HG03565 (cell line): Measurements from ENCODE around the gene LZTFL1.

ENCODE experiments used
- ATAC-seq: cut with Tn5 transposase; IDR thresholded peaks from one replicate; pipeline ENCODE4 v1.9.1; 2021; ENCODE audit warnings: mild to moderate bottlenecking, moderate library complexity; ENCODE audit not compliant: unreplicated experiment

Gene LZTFL1

DNA sequence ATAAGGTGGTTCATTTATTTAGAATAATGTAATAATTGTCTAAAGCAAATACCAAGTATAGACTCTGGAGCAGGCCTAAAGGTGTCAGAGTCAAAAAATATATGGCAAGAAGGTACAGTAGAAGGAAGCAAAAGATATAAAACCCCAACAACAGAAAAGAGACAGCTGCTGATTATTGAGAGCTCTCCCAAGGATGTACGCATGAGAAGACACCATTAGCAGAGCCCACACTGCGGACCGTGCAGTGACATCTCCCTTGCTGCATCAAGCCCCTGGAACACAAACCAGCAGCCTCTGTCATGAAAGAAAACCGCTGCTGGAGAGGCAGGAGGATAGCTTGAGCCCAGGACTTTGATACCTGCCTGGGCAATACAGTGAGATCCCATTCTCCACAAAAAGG lies 27.6 kb downstream of the LZTFL1 start:
- no peak for ATAC-seq

DNA sequence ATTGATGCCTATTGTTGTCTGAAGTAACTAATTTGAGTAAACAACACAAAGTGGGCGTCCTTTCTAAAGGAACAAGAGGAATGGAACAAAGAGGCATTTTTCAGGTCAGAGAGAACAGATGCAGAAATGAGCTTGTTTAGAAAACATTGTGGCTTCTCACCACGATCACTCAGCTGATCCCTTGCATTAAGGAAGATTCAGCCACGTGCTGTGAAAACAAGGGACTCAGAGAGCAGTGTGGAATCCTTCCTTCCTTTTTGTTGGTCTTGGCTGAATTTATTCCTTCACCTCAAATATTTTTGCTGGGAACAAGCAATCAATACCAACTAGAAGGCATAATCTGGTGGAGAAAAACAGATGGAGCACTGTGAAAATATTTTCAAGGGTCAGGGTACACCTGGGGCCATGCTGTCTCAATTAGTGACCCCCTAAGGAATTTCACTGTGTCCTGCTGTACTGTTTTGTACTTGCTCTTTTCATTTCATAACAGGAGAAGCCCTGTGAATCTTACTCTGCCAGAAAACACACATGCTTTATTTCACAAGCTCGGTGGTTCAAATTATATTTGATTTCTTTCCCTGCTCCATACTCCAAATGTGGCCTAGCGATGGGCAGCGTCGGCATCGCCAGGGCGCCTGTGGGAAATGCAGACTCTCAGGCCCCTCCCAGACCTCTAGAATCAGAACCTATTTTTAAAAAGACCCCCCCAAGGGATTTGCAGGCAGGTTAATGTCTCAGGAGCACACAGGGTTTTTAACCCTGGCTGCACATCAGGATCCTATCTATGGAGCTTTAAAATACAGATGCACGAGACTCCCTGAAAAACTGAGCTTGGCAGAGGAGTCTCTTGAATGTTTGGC lies 34.0 kb downstream of the LZTFL1 start:
- ATAC-seq = no peak

DNA sequence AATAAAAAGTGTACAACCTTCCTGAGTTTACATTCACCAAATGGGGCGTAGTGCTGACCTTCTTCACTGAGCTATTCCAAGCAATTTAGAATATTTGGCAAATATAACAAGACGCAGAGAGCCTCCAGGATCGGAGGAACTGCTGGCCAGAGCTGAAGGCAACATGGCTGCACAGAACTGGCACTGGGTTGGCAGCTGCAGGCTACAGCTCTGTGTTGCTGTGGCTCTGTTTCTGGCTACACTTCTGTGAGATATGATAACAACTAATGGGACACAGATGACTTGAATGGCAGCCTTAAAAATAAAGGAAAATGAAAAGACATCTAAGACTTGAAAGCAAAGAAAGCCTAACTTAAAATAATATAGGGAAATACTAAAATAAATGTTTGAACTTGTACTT lies 34.8 kb downstream of the LZTFL1 start:
- ATAC-seq = no peak

GRCh38 chr3:45806072-45806471 lies 35.8 kb downstream of the LZTFL1 start:
- no peak for ATAC-seq

GRCh38 chr3:45803252-45803935 lies 38.5 kb downstream of the LZTFL1 start:
- ATAC-seq = no peak

- ATAC-seq = no peak
Observed at GRCh38 chr3:45802146-45802545, 39.8 kb downstream of the LZTFL1 start.

- no peak for ATAC-seq
Observed at GRCh38 chr3:45800611-45801010, 41.3 kb downstream of the LZTFL1 start.

- ATAC-seq = no peak
Observed at GRCh38 chr3:45799586-45799985, 42.3 kb downstream of the LZTFL1 start.

- ATAC-seq = no peak
Observed at GRCh38 chr3:45798034-45798433, 43.9 kb downstream of the LZTFL1 start.

GRCh38 chr3:45796902-45797637 lies 44.8 kb downstream of the LZTFL1 start:
- ATAC-seq = no peak

- ATAC-seq = no peak
Observed at GRCh38 chr3:45795882-45796765, 45.8 kb downstream of the LZTFL1 start, which contains the start of gene SLC6A20. Gene SLC6A20 (minus strand): TSS chr3:45796536. CDS start chr3:45796419, 117 bp downstream.

GRCh38 chr3:45795509-45795881 lies 46.4 kb downstream of the LZTFL1 start:
- no peak for ATAC-seq

DNA sequence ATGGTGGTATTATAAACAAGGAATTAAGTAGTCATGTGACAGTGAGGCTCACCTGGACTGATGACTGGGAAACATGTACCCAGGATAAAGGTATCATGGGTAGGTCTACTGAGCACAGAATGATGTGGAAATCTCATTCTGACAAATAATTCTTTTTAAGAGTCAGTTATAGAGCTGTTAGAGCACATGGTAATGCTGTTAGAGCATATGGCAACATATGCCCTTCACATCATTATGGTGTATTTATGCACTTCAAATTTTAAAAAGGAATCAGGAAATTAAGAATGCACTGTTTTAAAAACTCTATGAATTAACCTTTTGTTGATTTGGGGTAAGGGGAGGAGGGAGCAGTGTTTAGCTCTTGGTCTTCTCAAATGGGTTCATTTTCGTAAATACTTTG lies 47.3 kb downstream of the LZTFL1 start:
- no peak for ATAC-seq

GRCh38 chr3:45794177-45794560 lies 47.8 kb downstream of the LZTFL1 start:
- ATAC-seq = no peak

DNA sequence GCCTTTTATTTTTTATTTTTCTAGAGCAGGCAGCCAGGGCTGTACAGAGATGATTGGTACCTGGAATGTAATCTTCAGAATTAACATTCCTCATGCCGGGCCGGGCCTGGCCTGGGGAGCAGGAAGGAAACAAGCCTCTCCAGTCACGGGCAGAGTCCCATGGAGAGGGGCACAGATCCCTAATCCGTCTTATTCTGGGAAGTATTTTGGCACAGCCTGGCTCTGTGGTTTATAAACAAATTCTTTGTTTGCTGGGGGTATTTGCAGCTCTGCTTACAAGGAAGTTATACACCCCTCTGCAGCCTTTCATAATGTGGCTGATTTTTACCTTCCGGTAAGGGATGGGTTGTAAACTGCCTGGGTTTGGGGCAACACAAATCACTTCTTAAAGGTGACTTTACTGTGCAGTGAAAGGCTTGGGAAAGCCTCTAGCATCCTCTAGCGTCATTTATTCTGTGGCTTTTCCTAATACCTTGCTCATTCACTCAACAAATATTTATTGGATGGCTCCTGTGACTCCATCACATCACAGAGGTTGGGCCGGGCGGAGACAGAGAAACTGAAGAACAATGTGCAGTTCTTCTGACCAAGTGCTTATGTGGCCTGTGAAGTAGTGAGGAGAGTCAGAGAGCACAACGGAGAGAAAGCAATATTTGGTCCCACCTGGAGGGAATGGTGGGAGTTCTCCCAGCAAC lies 48.3 kb downstream of the LZTFL1 start:
- ATAC-seq = no peak

DNA sequence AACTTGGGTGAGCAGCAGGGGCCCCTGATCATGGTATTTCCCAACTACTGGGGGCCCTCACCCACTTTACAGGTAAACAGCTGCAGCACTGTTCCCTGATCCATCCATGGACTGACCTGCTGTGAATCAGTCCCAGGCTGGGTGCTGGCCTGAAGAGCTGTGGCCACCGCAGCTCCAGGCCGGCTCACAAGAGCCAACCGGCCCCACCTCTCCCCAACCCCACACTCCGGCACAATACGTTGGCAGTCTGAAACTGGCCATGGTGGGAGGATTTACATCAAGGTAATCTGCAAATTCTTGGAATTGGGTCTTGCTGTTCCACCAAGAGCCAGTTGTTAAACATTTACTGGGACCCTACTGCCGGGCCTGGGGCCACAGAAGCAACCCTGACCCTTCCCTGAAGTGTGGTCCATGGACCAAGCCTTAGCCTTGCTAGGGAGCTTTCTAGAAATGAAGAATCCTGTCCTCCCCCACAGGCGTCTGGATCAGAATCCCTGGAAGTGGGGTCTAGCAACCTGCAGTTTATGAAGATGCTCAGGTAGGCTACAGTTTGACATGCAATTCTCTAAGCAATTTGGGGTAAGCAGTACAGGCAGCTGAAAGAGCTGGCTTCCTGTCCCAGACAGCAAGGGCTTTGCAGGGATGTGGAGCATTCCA lies 49.3 kb downstream of the LZTFL1 start:
- no peak for ATAC-seq

- no peak for ATAC-seq
Observed at GRCh38 chr3:45792036-45792435, 49.9 kb downstream of the LZTFL1 start.

DNA sequence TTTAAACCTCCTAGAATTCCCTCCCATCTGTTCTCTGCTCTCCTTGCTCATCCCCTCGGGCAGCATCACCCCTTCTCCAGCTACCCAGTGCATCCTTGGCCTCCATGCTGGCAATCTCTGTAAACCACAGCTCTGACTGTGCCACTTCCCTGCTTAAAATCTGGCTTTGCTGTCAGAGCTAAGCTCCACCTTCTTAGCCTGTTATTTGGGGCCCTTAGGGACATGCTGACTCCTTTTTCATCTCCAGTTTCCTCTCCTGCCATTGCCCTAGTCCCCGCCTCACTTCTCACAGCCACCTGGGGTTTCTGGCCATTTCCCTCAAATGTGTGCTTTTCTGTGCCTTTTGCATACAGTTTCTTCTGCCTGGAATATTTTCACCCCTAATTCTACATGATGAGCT lies 51.3 kb downstream of the LZTFL1 start:
- no peak for ATAC-seq

DNA sequence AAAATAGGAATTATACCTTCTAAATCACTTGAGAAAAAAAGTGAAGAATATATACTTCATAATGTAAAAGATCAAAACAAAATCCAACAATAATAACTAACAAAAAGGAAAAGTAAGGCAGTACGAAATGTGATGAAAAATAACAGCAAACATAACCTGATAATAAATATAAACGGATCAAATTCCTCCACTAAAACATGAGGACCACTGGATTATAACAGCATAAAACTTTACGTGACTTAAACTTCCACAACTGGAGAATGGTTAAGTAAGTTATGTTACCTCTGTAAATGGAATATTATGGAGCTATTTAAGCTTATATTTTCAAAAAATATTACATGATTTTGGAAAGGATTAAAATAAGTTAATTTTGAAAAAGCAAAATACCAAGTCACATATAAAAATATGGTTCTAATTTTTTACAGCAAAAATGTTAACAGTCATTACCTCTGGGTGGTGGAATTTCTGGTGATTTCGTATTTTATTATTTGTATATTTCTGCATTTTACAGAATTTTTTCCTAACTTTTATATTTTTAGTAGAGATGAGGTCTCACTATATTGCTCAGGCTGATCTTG lies 52.6 kb downstream of the LZTFL1 start:
- ATAC-seq = no peak
